Smooth muscle cell of trachea (primary cell): Measurements from ENCODE around the gene LMBRD1. TPM values are rescaled to one million over a fixed set of nuclear protein-coding genes. Genes with fewer than 3 reads are reported as not detected.

ENCODE experiments used
- total RNA-seq: library from RNA; depleted of rRNA; stranded (reverse); fragments of >200 nt; gene quantifications from 2 replicates; pipeline ENCODE4 v1.2.1, GENCODE V29; 2014

Gene LMBRD1
- 23.0 and 33.2 TPM in 2 replicates for total RNA-seq

DNA sequence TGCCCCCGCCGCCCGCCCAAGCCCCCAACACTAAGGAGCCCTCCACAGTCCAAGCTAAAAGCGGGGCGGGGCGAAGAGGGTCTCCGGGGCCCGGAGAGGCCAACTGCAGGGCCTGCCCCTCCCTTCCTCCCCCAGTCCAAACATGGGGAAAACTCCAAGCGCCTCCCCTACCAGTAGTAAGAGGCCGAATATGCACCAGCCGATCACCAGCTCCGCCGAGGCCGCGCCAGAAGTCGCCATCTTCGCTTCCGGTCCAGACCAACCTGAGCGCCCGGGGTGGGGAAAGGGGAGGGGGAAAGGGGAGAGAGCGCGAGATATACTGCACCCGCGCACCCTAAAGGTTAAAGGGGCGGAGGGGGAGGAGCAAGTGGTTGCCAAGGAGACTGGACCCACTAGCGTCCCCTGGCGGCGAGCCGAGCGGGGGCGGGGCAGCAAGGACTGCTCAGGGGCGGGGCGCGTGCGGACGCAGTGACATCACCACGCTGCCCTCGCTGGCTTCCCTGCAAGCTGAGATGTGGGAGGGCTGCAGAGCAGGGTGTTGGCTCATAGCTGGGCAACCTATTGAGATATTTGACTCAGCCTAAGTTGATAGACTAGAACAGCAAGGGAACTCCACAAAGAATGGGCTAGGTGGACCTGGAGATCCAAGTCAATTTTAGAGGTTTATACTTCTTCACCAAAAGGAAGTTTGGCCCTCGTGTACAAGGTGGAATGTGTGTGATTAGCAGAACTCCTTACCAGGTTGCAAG lies at the start of gene LMBRD1:
TSS of gene LMBRD1 (minus strand) at position 369 of the 749 bp plus-strand sequence. CDS start at position 240, 129 bp downstream.

Other genes with a start within 250 kb of the LMBRD1 start
- gene COL19A1, start 69.5 kb upstream of the LMBRD1 start, total RNA-seq: 0.33 TPM in 1 of 2 replicates, not detected in the other